Smooth muscle cell (in vitro differentiated cells): ENCODE results near the gene KIF16B. TPM values are rescaled to one million over a fixed set of nuclear protein-coding genes. Genes with fewer than 3 reads are reported as not detected.

Experiments used
- DNase-seq: peaks from one replicate; lab custom pipeline; 2025; ENCODE audit not compliant: unreplicated experiment; lab: John Stamatoyannopoulos, UW
- H2AFZ ChIP-seq: fragments of 200-600 bp; sonication (generic); 2 replicates; pipeline ENCODE4 v1.6.0; 2016; ENCODE audit warnings: antibody characterized with exemption, low read depth, mild to moderate bottlenecking
- H3F3A ChIP-seq: fragments of 200-600 bp; sonication (generic); 2 replicates; pipeline ENCODE4 v1.6.0; 2017; ENCODE audit warnings: antibody characterized with exemption, low read depth
- H3K27ac ChIP-seq: fragments of 200-600 bp; sonication (generic); 2 replicates; pipeline ENCODE4 v1.5.1; 2016; ENCODE audit warnings: low read depth, mild to moderate bottlenecking
- H3K27me3 ChIP-seq: fragments of 200-600 bp; sonication (generic); 2 replicates; pipeline ENCODE4 v1.6.1; 2016; ENCODE audit warnings: low read depth, mild to moderate bottlenecking
- H3K36me3 ChIP-seq: fragments of 200-600 bp; sonication (generic); 2 replicates; pipeline ENCODE4 v1.5.1; 2016; ENCODE audit warnings: low read depth
- H3K4me1 ChIP-seq: fragments of 200-600 bp; sonication (generic); 2 replicates; pipeline ENCODE4 v1.5.1; 2016; ENCODE audit warnings: low read depth
- H3K4me2 ChIP-seq: fragments of 200-600 bp; sonication (generic); 2 replicates; pipeline ENCODE4 v1.6.0; 2016; ENCODE audit warnings: mild to moderate bottlenecking
- H3K4me3 ChIP-seq: fragments of 200-600 bp; sonication (generic); 2 replicates; pipeline ENCODE4 v1.5.1; 2016; ENCODE audit warnings: mild to moderate bottlenecking
- H3K79me2 ChIP-seq: fragments of 200-600 bp; sonication (generic); 2 replicates; pipeline ENCODE4 v1.6.0; 2016; ENCODE audit warnings: low read depth, mild to moderate bottlenecking
- H3K9ac ChIP-seq: fragments of 200-600 bp; sonication (generic); 2 replicates; pipeline ENCODE4 v1.6.0; 2016; ENCODE audit warnings: low read depth
- H3K9me3 ChIP-seq: fragments of 200-600 bp; sonication (generic); replicated peaks from 2 replicates; pipeline ENCODE4 v1.5.1; 2016; ENCODE audit warnings: low read depth
- H4K20me1 ChIP-seq: fragments of 200-600 bp; sonication (generic); 2 replicates; pipeline ENCODE4 v1.6.0; 2016; ENCODE audit warnings: low read depth
- CTCF ChIP-seq: fragments of 200-600 bp; sonication (generic); IDR thresholded peaks from 2 replicates; pipeline ENCODE4 v1.5.1; 2017; ENCODE audit warnings: borderline replicate concordance, mild to moderate bottlenecking, antibody characterized with exemption; ENCODE audit not compliant: insufficient read depth, poor library complexity, severe bottlenecking
- WGBS: methylation state at CpG from one replicate; pipeline ENCODE4 v1.1.7; 2016; ENCODE audit warnings: low lambda C conversion rate; 5-methylcytosine and 5-hydroxymethylcytosine counted together
- polyA plus RNA-seq: library from polyadenylated mRNA; unstranded; fragments of >200 nt; fragmentation: Nextera tagmentation; extraction: Ambion mirVana; gene quantifications from 2 replicates; pipeline ENCODE4 v1.2.1, GENCODE V29; 2016
- total RNA-seq: library from RNA; depleted of rRNA; stranded (reverse); fragments of >200 nt; gene quantifications from 2 replicates; pipeline ENCODE4 v1.2.3, GENCODE V29; 2014

KIF16B gene
- total and polyA plus RNA-seq, 2 experiments from 2014 or later = 3.6 to 12.9 TPM

DNA sequence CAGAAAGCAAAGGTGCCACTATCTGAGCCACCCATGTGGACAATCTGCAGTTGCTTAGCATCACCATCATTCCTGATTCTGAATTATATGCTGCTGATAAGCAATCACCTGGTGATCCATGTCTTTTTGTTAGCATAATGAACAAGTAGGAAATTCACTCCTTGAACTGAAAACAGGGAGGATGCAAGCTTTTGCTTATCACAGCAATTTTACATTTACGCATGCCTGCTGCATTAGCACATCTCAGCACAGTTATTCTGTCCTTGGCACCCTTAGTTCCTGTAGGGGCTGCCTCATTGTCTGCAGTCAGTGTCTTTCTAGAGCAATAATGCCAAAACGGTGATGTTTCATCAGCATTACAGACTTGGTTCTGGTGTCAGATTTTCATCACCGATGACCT, 162.6 kb downstream of the KIF16B start:
- no peak overlapping the region for H2AFZ ChIP-seq
- H3K36me3 ChIP-seq = peaks cover 3% of the 10 kb centered on the region
- H3K4me2 ChIP-seq = no peak overlapping the region
- H3K9me3 ChIP-seq = no peaks in the 10 kb centered on the region
- H3K27me3 ChIP-seq = no peaks in the 10 kb centered on the region
- H3K4me1 ChIP-seq = no peaks in the 10 kb centered on the region
- H3F3A ChIP-seq = no peaks in the 10 kb centered on the region
- H3K27ac ChIP-seq = no peak overlapping the region
- TF ChIP-seq CTCF = no peak
- no peak for DNase-seq
- WGBS = 96% methylated on average over 3 of the region's 3 CpGs
- no peak overlapping the region for H3K9ac ChIP-seq
- H3K79me2 ChIP-seq = no peaks in the 10 kb centered on the region
- H3K4me3 ChIP-seq = no peak overlapping the region
- no peaks in the 10 kb centered on the region for H4K20me1 ChIP-seq

DNA sequence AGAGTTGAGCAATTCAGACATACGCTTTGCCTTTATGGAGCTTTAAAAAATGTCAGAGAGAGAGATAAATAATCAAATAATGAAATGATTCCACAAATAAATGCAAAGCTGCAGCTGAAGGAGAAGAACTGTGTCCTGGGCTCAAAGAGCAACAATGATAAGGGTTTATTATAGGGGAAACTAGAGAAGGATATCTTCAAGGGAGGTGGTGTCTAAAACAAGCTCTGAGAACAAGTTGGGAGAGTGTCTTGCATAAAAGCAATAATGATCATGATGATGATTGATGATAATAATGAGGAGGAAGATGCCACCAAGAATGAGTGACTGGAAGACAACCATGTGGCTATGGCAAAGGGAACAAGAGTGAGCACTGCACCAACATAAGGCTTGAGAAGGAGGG, 164.3 kb downstream of the KIF16B start:
- Histone ChIP-seq H2AFZ (no peak overlapping the region), H3K79me2 (no peaks in the 10 kb centered on the region), H3K9me3 (no peaks in the 10 kb centered on the region), H3K4me2 (no peak overlapping the region), H3K4me3 (no peak overlapping the region), H3K36me3 (peaks cover 3% of the 10 kb centered on the region), H3K4me1 (no peaks in the 10 kb centered on the region), H4K20me1 (no peaks in the 10 kb centered on the region), H3K9ac (no peak overlapping the region), H3K27ac (no peak overlapping the region), H3F3A (no peaks in the 10 kb centered on the region), H3K27me3 (no peaks in the 10 kb centered on the region)
- DNase-seq = no peak
- 97% methylated on average over 1 of the region's 1 CpG for WGBS
- TF ChIP-seq CTCF = no peak

DNA sequence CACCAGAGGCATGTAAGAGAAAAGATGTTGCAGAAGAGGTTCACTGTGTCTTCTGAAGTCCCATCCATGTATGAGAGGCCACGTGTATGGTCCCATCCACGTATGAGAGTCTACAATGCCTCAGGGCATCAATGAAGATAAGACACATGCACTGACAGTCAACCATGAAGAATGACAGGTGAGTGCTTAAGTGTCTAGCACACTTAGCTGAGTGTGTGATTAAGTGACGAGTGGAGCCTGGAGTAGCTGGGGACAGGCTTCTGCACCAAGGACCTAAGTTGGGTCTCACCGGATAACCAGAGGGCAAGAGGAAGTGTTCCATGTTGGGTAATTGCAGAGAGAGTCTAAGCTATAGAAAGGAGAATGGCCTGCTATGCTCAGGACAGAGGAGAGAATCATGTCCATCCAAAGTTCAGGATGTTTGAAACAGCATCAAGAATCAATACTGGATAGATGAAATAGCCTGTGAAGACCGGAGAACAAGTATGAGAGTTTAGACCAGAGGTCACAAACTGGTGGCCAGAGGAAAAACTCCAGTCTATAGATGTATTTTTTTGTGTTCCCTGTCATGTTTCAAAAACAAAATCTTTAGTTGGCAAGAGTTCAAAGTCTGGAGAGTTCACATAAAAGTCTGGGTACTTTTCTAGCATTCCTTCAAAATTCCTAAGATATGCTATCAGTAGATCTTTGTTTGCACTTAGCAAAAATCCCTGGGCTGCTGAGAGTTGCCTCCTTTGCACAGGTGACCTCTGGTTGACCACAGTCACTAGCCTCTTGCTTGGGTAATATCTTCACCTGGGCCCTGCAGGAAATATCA, 165.8 kb downstream of the KIF16B start:
- Histone ChIP-seq H4K20me1 (no peaks in the 10 kb centered on the region), H3K27ac (no peak overlapping the region), H3K4me1 (no peaks in the 10 kb centered on the region), H3K9me3 (no peaks in the 10 kb centered on the region), H3K4me2 (no peak overlapping the region), H3K79me2 (no peaks in the 10 kb centered on the region), H3K27me3 (no peaks in the 10 kb centered on the region), H3K4me3 (no peak overlapping the region), H3F3A (no peaks in the 10 kb centered on the region), H3K9ac (no peak overlapping the region), H3K36me3 (peaks cover 3% of the 10 kb centered on the region), H2AFZ (no peak overlapping the region)
- DNase-seq = no peak
- no peak for TF ChIP-seq CTCF
- 89% methylated on average over 5 of the region's 5 CpGs for WGBS

GRCh38 chr20:16405254-16405653, 168.0 kb downstream of the KIF16B start:
- H3F3A ChIP-seq = no peaks in the 10 kb centered on the region
- no peaks in the 10 kb centered on the region for H3K36me3 ChIP-seq
- no peaks in the 10 kb centered on the region for H3K4me1 ChIP-seq
- 86% methylated on average over 6 of the region's 6 CpGs for WGBS
- no peak for TF ChIP-seq CTCF
- H3K4me3 ChIP-seq = no peak overlapping the region
- H3K27ac ChIP-seq = no peak overlapping the region
- no peaks in the 10 kb centered on the region for H4K20me1 ChIP-seq
- H3K4me2 ChIP-seq = no peak overlapping the region
- H2AFZ ChIP-seq = no peak overlapping the region
- H3K79me2 ChIP-seq = no peaks in the 10 kb centered on the region
- no peaks in the 10 kb centered on the region for H3K27me3 ChIP-seq
- no peaks in the 10 kb centered on the region for H3K9me3 ChIP-seq
- no peak overlapping the region for H3K9ac ChIP-seq
- DNase-seq = no peak
